ENCODE results near the gene FBXO9. TPM values are rescaled to one million over a fixed set of nuclear protein-coding genes. Genes with fewer than 3 reads are reported as not detected.

FBXO9 gene
- polyA plus RNA-seq, 1 donor: 175 TPM

DNA sequence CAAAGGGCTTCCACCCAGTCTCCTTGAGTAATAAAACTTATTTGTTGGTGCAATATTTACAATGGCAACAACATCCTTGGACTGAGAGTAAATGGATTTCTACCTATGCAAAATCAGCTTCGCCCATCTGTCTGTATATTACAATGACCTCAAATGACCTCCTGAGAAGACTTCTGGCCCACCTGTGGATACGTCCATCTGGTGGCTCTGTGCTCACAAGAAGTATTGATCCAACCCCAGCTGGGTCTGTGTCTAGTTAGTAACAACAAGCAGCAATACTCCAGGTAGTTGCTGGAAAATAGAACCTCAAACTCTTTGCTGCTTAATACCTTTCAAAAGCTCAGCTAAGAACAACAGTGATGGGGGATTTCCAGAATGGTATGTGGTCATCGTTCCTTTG, 35.4 kb upstream of the FBXO9 start:
- Histone ChIP-seq H3K36me3 (ENCODE audit: control insufficient read depth, insufficient read depth, low read length) (peaks cover 62% of the 10 kb centered on the region), H3K27ac (ENCODE audit: low read length) (no peak overlapping the region), H3K9me3 (ENCODE audit: control insufficient read depth, low read depth, low read length) (no peaks in the 10 kb centered on the region), H3K27me3 (ENCODE audit: control insufficient read depth, insufficient read depth, low read length) (no peaks in the 10 kb centered on the region), H3K4me1 (ENCODE audit: control insufficient read depth, insufficient read depth, low read length) (no peaks in the 10 kb centered on the region), H3K4me3 (ENCODE audit: low read length) (no peak overlapping the region)
- no peak for DNase-seq
- no CpG with 5 or more reads among the region's 3 CpGs for WGBS (ENCODE audit: insufficient coverage, low lambda C conversion rate)

GRCh38 chr6:53031281-53031680, 33.9 kb upstream of the FBXO9 start:
- no peak overlapping the region for H3K27ac ChIP-seq (ENCODE audit: low read length)
- no peak for DNase-seq
- H3K4me3 ChIP-seq (ENCODE audit: low read length): no peak overlapping the region
- WGBS (ENCODE audit: insufficient coverage, low lambda C conversion rate): no CpG with 5 or more reads among the region's 4 CpGs
- H3K4me1 ChIP-seq (ENCODE audit: control insufficient read depth, insufficient read depth, low read length): no peaks in the 10 kb centered on the region
- H3K36me3 ChIP-seq (ENCODE audit: control insufficient read depth, insufficient read depth, low read length): peaks cover 69% of the 10 kb centered on the region
- H3K9me3 ChIP-seq (ENCODE audit: control insufficient read depth, low read depth, low read length): no peaks in the 10 kb centered on the region
- no peaks in the 10 kb centered on the region for H3K27me3 ChIP-seq (ENCODE audit: control insufficient read depth, insufficient read depth, low read length)

DNA sequence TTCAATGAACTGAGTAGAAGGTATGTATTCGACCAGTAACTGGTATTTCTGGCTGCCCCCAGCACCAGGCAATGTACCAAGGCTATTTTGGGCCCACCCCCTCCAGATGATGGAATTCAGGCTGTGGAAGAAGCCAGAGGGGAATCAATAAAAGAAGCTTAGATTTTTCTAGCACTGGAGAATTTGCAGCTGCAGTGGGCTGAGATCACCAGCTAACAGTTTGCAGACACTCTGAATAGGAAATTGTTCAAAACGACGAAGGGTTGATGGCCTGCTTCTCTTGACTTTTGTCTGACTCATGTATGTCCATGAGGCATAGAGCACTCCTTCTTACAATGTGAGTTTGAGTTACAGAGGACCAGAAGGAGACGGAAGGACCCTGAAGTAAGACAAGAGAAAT, 32.4 kb upstream of the FBXO9 start:
- Histone ChIP-seq H3K27me3 (ENCODE audit: control insufficient read depth, insufficient read depth, low read length) (no peaks in the 10 kb centered on the region), H3K36me3 (ENCODE audit: control insufficient read depth, insufficient read depth, low read length) (peaks cover 65% of the 10 kb centered on the region)
- 100% methylated on average over 1 of the region's 4 CpGs for WGBS (ENCODE audit: insufficient coverage, low lambda C conversion rate)

GRCh38 chr6:53033764-53034163, 31.4 kb upstream of the FBXO9 start:
- peak in 1 of 2 donors; percentile 20 for DNase-seq
- Histone ChIP-seq H3K9me3 (ENCODE audit: control insufficient read depth, low read depth, low read length) (no peaks in the 10 kb centered on the region), H3K4me3 (ENCODE audit: low read length) (no peak overlapping the region), H3K4me1 (ENCODE audit: control insufficient read depth, insufficient read depth, low read length) (no peaks in the 10 kb centered on the region), H3K36me3 (ENCODE audit: control insufficient read depth, insufficient read depth, low read length) (peaks cover 72% of the 10 kb centered on the region), H3K27ac (ENCODE audit: low read length) (no peak overlapping the region), H3K27me3 (ENCODE audit: control insufficient read depth, insufficient read depth, low read length) (no peaks in the 10 kb centered on the region)
- WGBS (ENCODE audit: insufficient coverage, low lambda C conversion rate): 93% methylated on average over 2 of the region's 4 CpGs

More for the DNA sequence above, 32.4 kb upstream of the FBXO9 start:
- Histone ChIP-seq H3K4me1 (ENCODE audit: control insufficient read depth, insufficient read depth, low read length) (no peaks in the 10 kb centered on the region), H3K4me3 (ENCODE audit: low read length) (no peak overlapping the region), H3K27ac (ENCODE audit: low read length) (no peak overlapping the region), H3K9me3 (ENCODE audit: control insufficient read depth, low read depth, low read length) (no peaks in the 10 kb centered on the region)
- DNase-seq: no peak

- no peak overlapping the region for H3K4me3 ChIP-seq (ENCODE audit: low read length)
- peaks cover 79% of the 10 kb centered on the region for H3K36me3 ChIP-seq (ENCODE audit: control insufficient read depth, insufficient read depth, low read length)
- H3K9me3 ChIP-seq (ENCODE audit: control insufficient read depth, low read depth, low read length): no peaks in the 10 kb centered on the region
- H3K27me3 ChIP-seq (ENCODE audit: control insufficient read depth, insufficient read depth, low read length): no peaks in the 10 kb centered on the region
- no peak overlapping the region for H3K27ac ChIP-seq (ENCODE audit: low read length)
- no CpG with 5 or more reads among the region's 8 CpGs for WGBS (ENCODE audit: insufficient coverage, low lambda C conversion rate)
- DNase-seq: no peak
- H3K4me1 ChIP-seq (ENCODE audit: control insufficient read depth, insufficient read depth, low read length): no peaks in the 10 kb centered on the region
These were observed 29.5 kb upstream of the FBXO9 start for GRCh38 chr6:53035549-53036213.

DNA sequence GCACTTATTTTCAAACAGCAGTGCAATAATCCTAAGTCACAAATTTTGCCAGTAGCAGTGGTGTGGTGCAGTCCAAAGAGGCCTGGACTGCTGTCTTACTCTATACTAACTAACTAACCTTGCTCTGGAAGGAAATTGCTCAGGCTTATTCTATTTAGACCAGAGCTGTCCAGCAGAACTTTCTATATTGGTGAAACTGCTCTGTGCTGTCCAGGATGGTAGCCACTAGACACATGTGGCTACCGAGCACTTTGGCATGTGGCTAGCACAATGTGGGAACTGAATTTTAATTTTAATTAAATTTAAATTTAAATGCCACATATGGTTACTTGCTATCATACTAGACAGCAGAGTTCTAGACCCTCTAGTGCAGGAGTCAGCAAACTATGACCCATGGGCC, 27.1 kb upstream of the FBXO9 start:
- WGBS (ENCODE audit: insufficient coverage, low lambda C conversion rate): no CpG with 5 or more reads among the region's 1 CpG
- no peak overlapping the region for H3K4me3 ChIP-seq (ENCODE audit: low read length)
- H3K9me3 ChIP-seq (ENCODE audit: control insufficient read depth, low read depth, low read length): no peaks in the 10 kb centered on the region
- no peak for DNase-seq
- H3K27me3 ChIP-seq (ENCODE audit: control insufficient read depth, insufficient read depth, low read length): no peaks in the 10 kb centered on the region
- H3K27ac ChIP-seq (ENCODE audit: low read length): no peak overlapping the region
- peaks cover 71% of the 10 kb centered on the region for H3K36me3 ChIP-seq (ENCODE audit: control insufficient read depth, insufficient read depth, low read length)
- peaks cover 8% of the 10 kb centered on the region for H3K4me1 ChIP-seq (ENCODE audit: control insufficient read depth, insufficient read depth, low read length)

DNA sequence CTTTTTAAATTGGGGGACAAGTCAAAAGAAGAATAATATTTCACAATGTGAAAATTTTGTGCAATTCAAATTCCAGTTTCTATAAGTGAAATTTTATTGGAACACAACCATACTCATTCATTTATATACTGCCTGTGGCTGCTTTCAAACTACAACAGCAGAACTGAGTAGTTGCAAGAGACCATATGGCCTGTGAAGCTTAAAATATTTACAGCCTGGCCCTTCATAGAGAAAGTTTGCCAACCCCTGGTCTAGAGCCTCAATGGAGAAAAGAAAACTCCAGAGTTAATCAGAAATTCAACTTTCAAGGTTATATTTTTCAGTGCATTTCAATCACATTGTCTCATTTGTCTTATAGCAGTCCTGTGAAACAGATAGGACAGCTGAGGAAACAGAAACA, 26.6 kb upstream of the FBXO9 start:
- no peak overlapping the region for H3K4me3 ChIP-seq (ENCODE audit: low read length)
- H3K27ac ChIP-seq (ENCODE audit: low read length): no peak overlapping the region
- no peaks in the 10 kb centered on the region for H3K27me3 ChIP-seq (ENCODE audit: control insufficient read depth, insufficient read depth, low read length)
- H3K36me3 ChIP-seq (ENCODE audit: control insufficient read depth, insufficient read depth, low read length): peaks cover 70% of the 10 kb centered on the region
- no peaks in the 10 kb centered on the region for H3K9me3 ChIP-seq (ENCODE audit: control insufficient read depth, low read depth, low read length)
- DNase-seq: no peak
- H3K4me1 ChIP-seq (ENCODE audit: control insufficient read depth, insufficient read depth, low read length): peaks cover 10% of the 10 kb centered on the region

GRCh38 chr6:53041356-53041755, 23.8 kb upstream of the FBXO9 start:
- Histone ChIP-seq H3K27ac (ENCODE audit: low read length) (peak overlapping the region; percentile 30), H3K36me3 (ENCODE audit: control insufficient read depth, insufficient read depth, low read length) (peaks cover 44% of the 10 kb centered on the region), H3K9me3 (ENCODE audit: control insufficient read depth, low read depth, low read length) (no peaks in the 10 kb centered on the region), H3K4me1 (ENCODE audit: control insufficient read depth, insufficient read depth, low read length) (peaks cover 18% of the 10 kb centered on the region), H3K4me3 (ENCODE audit: low read length) (no peak overlapping the region), H3K27me3 (ENCODE audit: control insufficient read depth, insufficient read depth, low read length) (no peaks in the 10 kb centered on the region)
- DNase-seq: no peak
- WGBS (ENCODE audit: insufficient coverage, low lambda C conversion rate): no CpG with 5 or more reads among the region's 4 CpGs

- WGBS (ENCODE audit: insufficient coverage, low lambda C conversion rate): no CpG with 5 or more reads among the region's 4 CpGs
- Histone ChIP-seq H3K27ac (ENCODE audit: low read length) (peak overlapping the region; percentile 30), H3K27me3 (ENCODE audit: control insufficient read depth, insufficient read depth, low read length) (no peaks in the 10 kb centered on the region), H3K9me3 (ENCODE audit: control insufficient read depth, low read depth, low read length) (no peaks in the 10 kb centered on the region), H3K4me3 (ENCODE audit: low read length) (no peak overlapping the region), H3K36me3 (ENCODE audit: control insufficient read depth, insufficient read depth, low read length) (peaks cover 42% of the 10 kb centered on the region), H3K4me1 (ENCODE audit: control insufficient read depth, insufficient read depth, low read length) (peaks cover 18% of the 10 kb centered on the region)
- peak in 1 of 2 donors; percentile 45 for DNase-seq
These were observed 23.1 kb upstream of the FBXO9 start for GRCh38 chr6:53042112-53042511.

GRCh38 chr6:53043581-53043980, 21.6 kb upstream of the FBXO9 start:
- Histone ChIP-seq H3K27me3 (ENCODE audit: control insufficient read depth, insufficient read depth, low read length) (no peaks in the 10 kb centered on the region), H3K4me3 (ENCODE audit: low read length) (no peak overlapping the region), H3K27ac (ENCODE audit: low read length) (peak overlapping the region; percentile 87), H3K36me3 (ENCODE audit: control insufficient read depth, insufficient read depth, low read length) (peaks cover 35% of the 10 kb centered on the region), H3K4me1 (ENCODE audit: control insufficient read depth, insufficient read depth, low read length) (peaks cover 21% of the 10 kb centered on the region), H3K9me3 (ENCODE audit: control insufficient read depth, low read depth, low read length) (no peaks in the 10 kb centered on the region)
- DNase-seq: no peak

GRCh38 chr6:53044071-53044470, 21.1 kb upstream of the FBXO9 start:
- no peaks in the 10 kb centered on the region for H3K9me3 ChIP-seq (ENCODE audit: control insufficient read depth, low read depth, low read length)
- peaks cover 32% of the 10 kb centered on the region for H3K36me3 ChIP-seq (ENCODE audit: control insufficient read depth, insufficient read depth, low read length)
- no CpG with 5 or more reads among the region's 4 CpGs for WGBS (ENCODE audit: insufficient coverage, low lambda C conversion rate)
- peak overlapping the region; percentile 87 for H3K27ac ChIP-seq (ENCODE audit: low read length)
- DNase-seq: peak; percentile 61 to 76
- H3K4me3 ChIP-seq (ENCODE audit: low read length): no peak overlapping the region
- peaks cover 23% of the 10 kb centered on the region for H3K4me1 ChIP-seq (ENCODE audit: control insufficient read depth, insufficient read depth, low read length)
- H3K27me3 ChIP-seq (ENCODE audit: control insufficient read depth, insufficient read depth, low read length): no peaks in the 10 kb centered on the region
